C4-2B (cell line): ENCODE data around the gene DENND4A.

Experiments used
- H3K27ac ChIP-seq: fragments of 450-650 bp; 2 replicates; pipeline ENCODE4 v1.5.1; 2017
- ZFX ChIP-seq: fragments of 450-650 bp; IDR thresholded peaks from 2 replicates; pipeline ENCODE4 v1.6.1; 2017
- TF ChIP-seq, protein P1 (sequence below): fragments of 450-650 bp; conservative IDR thresholded peaks from 2 replicates; pipeline ENCODE4 v1.5.1; 2017; ENCODE audit warnings: mild to moderate bottlenecking

The DENND4A gene

DNA sequence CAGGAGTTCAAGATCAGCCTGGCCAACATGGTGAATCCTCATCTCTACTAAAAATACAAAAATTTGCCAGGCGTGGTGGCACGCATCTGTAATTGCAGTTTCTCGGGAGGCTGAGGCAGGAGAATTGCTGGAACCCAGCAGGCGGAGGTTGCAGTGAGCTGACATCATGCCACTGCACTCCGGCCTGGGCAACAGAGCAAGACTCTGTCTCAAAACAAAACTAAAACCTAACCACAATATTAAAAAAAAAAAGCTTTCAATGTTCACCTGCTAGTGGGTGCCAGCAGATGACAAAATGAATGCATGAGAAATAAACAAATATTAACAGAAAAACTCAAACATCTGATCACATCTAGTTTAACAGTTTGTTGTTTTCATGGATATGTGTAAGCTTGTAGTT is 161.3 kb downstream of the DENND4A start:
- no peak overlapping the region for H3K27ac ChIP-seq
- TF ChIP-seq, protein P1, sequence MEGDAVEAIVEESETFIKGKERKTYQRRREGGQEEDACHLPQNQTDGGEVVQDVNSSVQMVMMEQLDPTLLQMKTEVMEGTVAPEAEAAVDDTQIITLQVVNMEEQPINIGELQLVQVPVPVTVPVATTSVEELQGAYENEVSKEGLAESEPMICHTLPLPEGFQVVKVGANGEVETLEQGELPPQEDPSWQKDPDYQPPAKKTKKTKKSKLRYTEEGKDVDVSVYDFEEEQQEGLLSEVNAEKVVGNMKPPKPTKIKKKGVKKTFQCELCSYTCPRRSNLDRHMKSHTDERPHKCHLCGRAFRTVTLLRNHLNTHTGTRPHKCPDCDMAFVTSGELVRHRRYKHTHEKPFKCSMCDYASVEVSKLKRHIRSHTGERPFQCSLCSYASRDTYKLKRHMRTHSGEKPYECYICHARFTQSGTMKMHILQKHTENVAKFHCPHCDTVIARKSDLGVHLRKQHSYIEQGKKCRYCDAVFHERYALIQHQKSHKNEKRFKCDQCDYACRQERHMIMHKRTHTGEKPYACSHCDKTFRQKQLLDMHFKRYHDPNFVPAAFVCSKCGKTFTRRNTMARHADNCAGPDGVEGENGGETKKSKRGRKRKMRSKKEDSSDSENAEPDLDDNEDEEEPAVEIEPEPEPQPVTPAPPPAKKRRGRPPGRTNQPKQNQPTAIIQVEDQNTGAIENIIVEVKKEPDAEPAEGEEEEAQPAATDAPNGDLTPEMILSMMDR: no peak
- TF ChIP-seq ZFX: no peak

DNA sequence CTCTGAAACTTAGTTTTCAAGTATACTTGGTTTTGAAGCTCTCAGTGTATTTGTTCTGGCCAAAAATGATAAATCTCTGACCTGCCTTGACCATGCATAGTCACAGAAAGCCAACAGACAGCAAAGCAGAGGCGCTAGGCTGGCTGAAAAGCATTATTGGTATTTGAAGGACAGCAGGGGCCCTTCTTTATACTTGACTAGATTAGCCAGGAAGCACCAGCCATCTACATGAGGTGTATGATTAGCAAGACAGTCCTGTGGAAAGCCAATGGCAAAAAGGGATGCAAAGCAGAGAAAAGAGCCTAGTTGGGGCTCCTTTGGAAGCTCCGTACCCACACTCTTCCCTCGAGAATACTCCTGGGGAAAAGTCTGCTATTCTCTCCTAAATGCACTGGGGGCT is 162.5 kb downstream of the DENND4A start:
- TF ChIP-seq ZFX: no peak
- TF ChIP-seq, protein P1: no peak
- no peak overlapping the region for H3K27ac ChIP-seq

DNA sequence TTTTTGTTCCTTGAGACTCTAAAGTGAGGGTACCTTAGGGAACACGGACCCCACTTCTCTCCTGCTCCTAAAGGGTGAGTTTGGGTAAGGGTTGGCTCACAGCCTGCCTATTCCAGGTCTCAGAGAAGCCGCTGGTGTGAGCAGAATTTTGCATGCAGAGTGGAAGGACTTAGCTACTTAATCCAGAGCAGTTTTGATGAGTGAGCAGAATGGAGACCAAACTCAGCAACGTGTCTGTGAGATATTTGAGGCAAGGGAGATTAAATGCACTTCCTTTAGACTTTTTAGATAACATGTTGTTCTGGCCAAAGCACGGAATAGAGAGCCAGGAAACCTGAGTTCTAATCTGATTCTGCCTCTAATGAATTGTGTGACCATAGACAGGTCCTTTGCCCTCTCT is 165.2 kb downstream of the DENND4A start:
- H3K27ac ChIP-seq: no peak overlapping the region
- TF ChIP-seq, protein P1: no peak
- TF ChIP-seq ZFX: no peak

DNA sequence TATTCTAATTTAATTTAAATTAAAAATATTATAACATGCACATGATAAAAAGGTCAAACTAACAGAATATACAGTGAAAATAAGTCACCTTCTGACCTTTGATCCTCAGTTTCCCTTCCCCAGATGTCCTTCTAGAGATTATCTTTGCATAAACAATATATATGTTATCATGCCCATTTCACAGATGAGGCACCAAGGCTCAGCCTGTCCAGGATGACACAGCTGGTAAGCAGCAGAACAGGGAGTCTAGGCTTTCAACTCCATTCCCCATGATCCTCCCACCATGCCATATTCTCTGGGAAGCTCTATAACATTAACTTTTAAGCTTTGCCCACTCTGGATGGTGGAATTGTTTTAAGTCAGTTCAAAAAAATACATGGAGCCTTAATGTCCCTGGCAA is 169.0 kb downstream of the DENND4A start:
- TF ChIP-seq, protein P1: no peak
- TF ChIP-seq ZFX: no peak

DNA sequence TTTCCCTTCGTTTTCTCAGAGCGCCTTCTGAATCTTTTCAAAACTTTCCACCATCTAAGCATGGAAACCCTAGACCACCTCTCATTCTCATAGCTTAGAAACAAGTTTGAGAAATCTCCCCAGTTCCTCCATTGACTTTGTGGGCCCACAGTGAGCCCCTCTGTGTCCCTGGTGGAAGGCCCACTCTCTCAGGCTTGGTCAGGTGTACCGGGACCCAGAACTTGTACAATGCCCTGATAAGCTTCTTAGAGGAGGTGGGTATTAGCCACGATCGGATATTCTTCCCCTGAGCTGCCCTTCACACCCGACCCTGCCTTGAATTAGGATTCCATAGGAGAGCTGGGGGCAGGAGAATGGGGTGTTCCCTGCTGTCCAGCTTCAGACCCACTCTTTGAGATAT is 170.5 kb downstream of the DENND4A start, which contains the start of gene SLC24A1:
Gene SLC24A1 (plus strand): TSS at position 301 of the 400 bp plus-strand sequence. CDS start 2,143 bp downstream, outside the sequence.
- no peak for TF ChIP-seq ZFX
- TF ChIP-seq, protein P1: no peak
- H3K27ac ChIP-seq: no peak within 1 kb of the TSS

More for the DNA sequence above, 169.0 kb downstream of the DENND4A start:
- no peak overlapping the region for H3K27ac ChIP-seq

DNA sequence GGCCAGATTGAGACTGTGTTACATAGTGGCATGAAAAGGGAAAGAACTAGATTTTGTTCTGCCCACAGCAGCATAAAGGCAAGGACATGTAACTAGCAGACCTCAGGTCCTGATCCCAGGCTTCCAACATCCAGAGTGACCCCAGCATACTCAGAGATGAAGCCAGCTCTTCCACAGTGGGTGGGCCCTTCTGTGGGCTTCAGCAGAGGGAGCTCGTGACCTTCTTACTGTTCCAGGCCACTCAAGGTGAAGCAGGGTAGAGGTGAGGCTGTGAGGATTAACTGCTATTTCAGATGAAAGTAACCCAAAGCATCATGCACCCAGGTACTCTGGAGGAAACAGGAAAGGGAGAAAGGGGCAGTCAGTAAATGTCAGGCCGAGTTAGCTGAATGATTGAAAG is 171.3 kb downstream of the DENND4A start:
- no peak overlapping the region for H3K27ac ChIP-seq
- no peak for TF ChIP-seq ZFX
- TF ChIP-seq, protein P1: no peak

DNA sequence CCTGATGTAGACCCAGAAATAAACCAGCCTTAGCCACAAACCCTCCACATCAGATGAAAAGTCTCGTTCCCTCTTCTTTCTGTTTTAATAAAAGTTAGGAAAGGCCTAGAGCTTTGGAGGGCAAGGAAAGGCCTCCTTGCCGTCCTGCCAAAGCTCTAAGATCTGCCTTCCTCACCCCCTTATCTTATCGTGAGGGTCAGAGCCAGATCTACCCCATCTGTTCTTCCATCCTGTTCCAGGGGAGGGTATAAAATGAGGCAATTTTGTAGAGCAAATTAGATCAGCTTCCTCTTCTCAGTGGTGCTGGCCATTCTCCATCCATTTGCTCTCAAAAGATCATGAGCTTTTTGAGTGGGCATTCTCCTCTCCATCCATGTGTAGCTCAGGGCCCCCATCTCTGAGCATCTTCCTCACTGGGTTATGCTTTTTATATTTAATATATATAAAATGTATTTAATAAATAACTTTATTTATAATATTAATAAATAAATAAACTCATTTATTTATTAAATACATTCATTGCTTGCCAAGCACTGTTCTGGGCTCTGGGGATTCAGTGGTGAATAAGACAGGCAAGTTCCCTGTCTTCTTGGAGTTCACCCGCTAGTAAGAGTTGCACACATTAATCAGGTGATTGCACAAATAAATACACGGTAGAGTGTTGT is 172.3 kb downstream of the DENND4A start:
- TF ChIP-seq, protein P1: no peak
- no peak for TF ChIP-seq ZFX
- H3K27ac ChIP-seq: no peak overlapping the region
